ENCODE data around the gene GNB4. TPM values are rescaled to one million over a fixed set of nuclear protein-coding genes. Genes with fewer than 3 reads are reported as not detected.

Gene GNB4
- total and polyA plus RNA-seq, 2 of the 8 experiments (the other 6 are each of a cell fraction or from before 2014, with no cell fraction given), result 13.4 to 29.2 TPM

DNA sequence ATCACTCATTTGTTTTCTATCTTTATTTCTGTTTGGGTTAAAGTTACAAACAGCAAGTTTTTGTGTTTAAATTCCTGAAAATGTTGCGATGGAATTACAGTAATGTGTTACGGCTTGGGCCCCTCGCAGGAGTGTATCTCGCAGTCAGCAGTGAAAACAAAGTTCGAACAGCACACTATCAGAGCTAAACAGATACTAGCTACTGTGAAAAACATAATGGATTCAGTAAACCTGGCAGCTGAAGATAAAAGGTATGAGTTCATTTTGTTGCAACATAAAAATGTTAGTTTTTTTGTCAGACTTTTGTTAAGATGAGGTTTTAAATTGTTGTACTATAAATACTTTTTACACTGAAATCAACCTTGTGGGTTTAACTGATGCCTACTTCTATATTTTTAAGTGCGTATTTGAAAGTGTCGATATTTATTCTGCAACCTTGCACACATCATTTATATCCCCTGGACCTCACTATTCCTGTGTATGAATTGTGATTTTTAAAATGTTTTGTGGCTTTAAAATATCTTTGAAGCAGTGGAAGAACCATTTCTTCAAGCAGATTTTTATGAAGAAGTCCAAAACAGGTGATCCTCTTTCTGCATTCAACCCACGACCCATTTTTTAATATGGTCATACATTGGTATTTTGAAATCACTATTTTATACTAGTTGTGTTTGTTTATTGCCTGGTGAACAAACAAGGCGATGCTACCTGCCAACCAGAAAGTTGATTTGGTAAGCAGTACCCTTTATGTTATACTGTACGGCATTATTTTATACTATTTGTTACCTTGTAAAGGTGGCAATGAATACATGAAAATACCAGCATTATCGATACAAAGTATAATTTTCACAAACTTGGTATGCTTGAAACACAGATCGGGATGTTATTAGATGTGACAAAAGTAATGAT lies 75.9 kb downstream of the GNB4 start:
- ChIA-PET CTCF (ENCODE audit: partially characterized antibody) (interaction anchor here (3.1 kb wide), 1 partner anchor 13 kb away, joined by 20 read pairs; no protein-coding TSS in a partner anchor), POLR2A (ENCODE audit: partially characterized antibody) (no interaction called here)
- Histone ChIP-seq H2AFZ (ENCODE audit: low read length) (no peak overlapping the region), H3K4ac (replicated peaks; ENCODE audit: insufficient read length, low read depth, low read length) (no peak overlapping the region), H3K9me3 (ENCODE audit: insufficient read depth in 2 of 2, low read depth in 1 of 2, low read length in 1 of 2) (no peaks in the 10 kb centered on the region), H4K8ac (ENCODE audit: extremely low read depth, insufficient read depth, low read length) (no peak overlapping the region), H3K56ac (replicated peaks; ENCODE audit: insufficient read length, low read depth, low read length) (no peak overlapping the region), H2BK12ac (ENCODE audit: low read depth, low read length) (no peak overlapping the region), H3K23ac (ENCODE audit: insufficient read length) (no peak overlapping the region), H2BK15ac (ENCODE audit: low read length) (no peak overlapping the region), H3K18ac (ENCODE audit: extremely low read depth, low read length) (no peak overlapping the region), H3K4me3 (ENCODE audit: extremely low read depth in 1 of 4, insufficient read depth in 2 of 4, low read depth in 3 of 4, low read length in 4 of 4) (no peak overlapping the region), H3K9ac (replicated peaks in 1 of 4; ENCODE audit: extremely low read depth in 1 of 4, low read depth in 3 of 4, low read length in 3 of 4) (no peak overlapping the region), H3K79me1 (ENCODE audit: low read depth, low read length) (no peaks in the 10 kb centered on the region), H3K27me3 (replicated peaks in 1 of 4; ENCODE audit: control insufficient read depth in 3 of 4, extremely low read depth in 1 of 4, insufficient read depth in 3 of 4, low read length in 3 of 4) (no peaks in the 10 kb centered on the region), H4K5ac (ENCODE audit: insufficient read length, low read depth, low read length) (no peak overlapping the region), H3K79me2 (ENCODE audit: control insufficient read depth in 1 of 2, insufficient read depth in 2 of 2, low read length in 2 of 2) (no peaks in the 10 kb centered on the region), H2BK120ac (replicated peaks; ENCODE audit: low read depth, low read length) (no peak overlapping the region), H3K14ac (ENCODE audit: insufficient read length) (no peak overlapping the region), H4K91ac (replicated peaks; ENCODE audit: insufficient read length, low read length) (no peak overlapping the region), H3K36me3 (ENCODE audit: control insufficient read depth in 2 of 4, insufficient read depth in 4 of 4, low read length in 3 of 4) (peaks cover 8 to 31% (median 17%) of the 10 kb centered on the region in 4 experiments), H2AK5ac (ENCODE audit: low read depth, low read length) (no peak overlapping the region), H4K20me1 (replicated peaks in 1 of 2; ENCODE audit: control insufficient read depth in 1 of 2, insufficient read depth in 2 of 2, low read length in 2 of 2) (no peaks in the 10 kb centered on the region), H3K4me2 (ENCODE audit: insufficient read depth in 1 of 2, low read depth in 2 of 2, low read length in 2 of 2) (no peak overlapping the region), H3K27ac (ENCODE audit: low read depth, low read length) (no peak overlapping the region), H3K4me1 (replicated peaks in 1 of 4; ENCODE audit: control insufficient read depth in 3 of 4, insufficient read depth in 4 of 4, low read length in 3 of 4) (no peaks in the 10 kb centered on the region), H2BK5ac (ENCODE audit: low read depth, low read length) (no peak overlapping the region), H2BK20ac (ENCODE audit: low read length) (no peak overlapping the region), H3K23me2 (ENCODE audit: low read depth, low read length) (no peaks in the 10 kb centered on the region)
- 92% methylated on average over 12 of the region's 12 CpGs; no CpG with 5 or more reads in 1 of the 2 experiments for WGBS, 2 experiments (ENCODE audit: extremely low coverage in 1 of 2, insufficient coverage in 1 of 2, insufficient read length in 1 of 2, insufficient replicate concordance in 2 of 2, low coverage in 1 of 2, low lambda C conversion rate in 2 of 2, missing lambda C conversion rate in 1 of 2)
- no peak for FAIRE-seq
- DNase-seq (ENCODE audit: low read depth in 1 of 2, low spot score in 2 of 2), result no peak
- TF ChIP-seq SP4 (IDR thresholded peaks at IDR 0.05; ENCODE audit: low read length) (no peak), SP1 (IDR thresholded peaks at IDR 0.05; ENCODE audit: low read depth, low read length) (no peak), HDAC2 (IDR thresholded peaks at IDR 0.05; ENCODE audit: borderline replicate concordance in 1 of 2, low read depth in 2 of 2, low read length in 2 of 2) (no peak), CREB1 (IDR thresholded peaks at IDR 0.05) (no peak), RAD21 (IDR thresholded peaks at IDR 0.05 in 1 of 2, conservative IDR thresholded peaks at IDR 0.05 in 1 of 2; ENCODE audit: low read depth in 2 of 2, low read length in 2 of 2) (no peak), JUN (IDR thresholded peaks at IDR 0.05; ENCODE audit: low read depth, low read length) (no peak), ZNF274 (IDR thresholded peaks at IDR 0.05; ENCODE audit: borderline replicate concordance, extremely low read depth, low read length) (no peak), HDAC6 (IDR thresholded peaks at IDR 0.05; ENCODE audit: low read depth, low read length) (no peak), CHD1 (IDR thresholded peaks at IDR 0.05; ENCODE audit: low read depth, low read length) (no peak), CBX8 (IDR thresholded peaks at IDR 0.05; ENCODE audit: borderline replicate concordance, low read depth, low read length) (no peak)
- TF ChIP-seq, protein P1, sequence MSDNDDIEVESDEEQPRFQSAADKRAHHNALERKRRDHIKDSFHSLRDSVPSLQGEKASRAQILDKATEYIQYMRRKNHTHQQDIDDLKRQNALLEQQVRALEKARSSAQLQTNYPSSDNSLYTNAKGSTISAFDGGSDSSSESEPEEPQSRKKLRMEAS (IDR thresholded peaks at IDR 0.05), result no peak

All from H1 (cell line).